OCI-LY3 (cell line): ENCODE results near the gene DTX1.

ENCODE experiments used
- EZH2phosphoT487 ChIP-seq: fragments of 200-600 bp; shearing (Covaris generic); IDR thresholded peaks from 2 replicates; pipeline ENCODE4 v1.6.1; 2018; ENCODE audit warnings: antibody characterized with exemption, mixed run types, low read depth
- TF ChIP-seq, protein P1 (sequence below): fragments of 200-600, 300-600 bp; sonication (generic); IDR thresholded peaks from 2 replicates; pipeline ENCODE4 v1.5.1; 2014; ENCODE audit warnings: antibody characterized with exemption, low read length, low read depth

DNA sequence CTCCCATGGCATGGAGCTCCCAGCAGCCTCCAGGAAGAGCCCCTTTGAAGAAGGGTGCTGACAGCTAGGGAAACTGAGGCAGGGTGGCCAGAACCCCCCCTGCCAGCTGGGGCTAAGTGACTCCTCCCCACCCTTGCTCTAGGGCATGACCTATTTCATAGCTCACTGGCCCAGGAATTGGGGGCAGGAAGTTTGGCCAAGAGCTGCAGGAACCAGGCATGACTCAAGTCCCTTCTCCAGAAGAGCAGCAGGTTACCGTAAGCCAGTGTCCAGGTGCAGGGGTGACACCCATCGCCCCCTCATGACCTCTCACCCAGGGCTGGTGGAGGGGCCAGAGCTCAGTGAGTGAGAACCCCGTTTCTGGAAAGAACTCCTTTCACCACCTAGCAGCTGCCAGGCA is 77.1 kb downstream of the DTX1 start:
- TF ChIP-seq, protein P1, sequence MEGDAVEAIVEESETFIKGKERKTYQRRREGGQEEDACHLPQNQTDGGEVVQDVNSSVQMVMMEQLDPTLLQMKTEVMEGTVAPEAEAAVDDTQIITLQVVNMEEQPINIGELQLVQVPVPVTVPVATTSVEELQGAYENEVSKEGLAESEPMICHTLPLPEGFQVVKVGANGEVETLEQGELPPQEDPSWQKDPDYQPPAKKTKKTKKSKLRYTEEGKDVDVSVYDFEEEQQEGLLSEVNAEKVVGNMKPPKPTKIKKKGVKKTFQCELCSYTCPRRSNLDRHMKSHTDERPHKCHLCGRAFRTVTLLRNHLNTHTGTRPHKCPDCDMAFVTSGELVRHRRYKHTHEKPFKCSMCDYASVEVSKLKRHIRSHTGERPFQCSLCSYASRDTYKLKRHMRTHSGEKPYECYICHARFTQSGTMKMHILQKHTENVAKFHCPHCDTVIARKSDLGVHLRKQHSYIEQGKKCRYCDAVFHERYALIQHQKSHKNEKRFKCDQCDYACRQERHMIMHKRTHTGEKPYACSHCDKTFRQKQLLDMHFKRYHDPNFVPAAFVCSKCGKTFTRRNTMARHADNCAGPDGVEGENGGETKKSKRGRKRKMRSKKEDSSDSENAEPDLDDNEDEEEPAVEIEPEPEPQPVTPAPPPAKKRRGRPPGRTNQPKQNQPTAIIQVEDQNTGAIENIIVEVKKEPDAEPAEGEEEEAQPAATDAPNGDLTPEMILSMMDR, result no peak
- TF ChIP-seq EZH2phosphoT487, result no peak
